ENCODE data around the gene MYRF.

- no peak for TF ChIP-seq EZH2 (IDR thresholded peaks at IDR 0.05)
- TF ChIP-seq, protein P1, sequence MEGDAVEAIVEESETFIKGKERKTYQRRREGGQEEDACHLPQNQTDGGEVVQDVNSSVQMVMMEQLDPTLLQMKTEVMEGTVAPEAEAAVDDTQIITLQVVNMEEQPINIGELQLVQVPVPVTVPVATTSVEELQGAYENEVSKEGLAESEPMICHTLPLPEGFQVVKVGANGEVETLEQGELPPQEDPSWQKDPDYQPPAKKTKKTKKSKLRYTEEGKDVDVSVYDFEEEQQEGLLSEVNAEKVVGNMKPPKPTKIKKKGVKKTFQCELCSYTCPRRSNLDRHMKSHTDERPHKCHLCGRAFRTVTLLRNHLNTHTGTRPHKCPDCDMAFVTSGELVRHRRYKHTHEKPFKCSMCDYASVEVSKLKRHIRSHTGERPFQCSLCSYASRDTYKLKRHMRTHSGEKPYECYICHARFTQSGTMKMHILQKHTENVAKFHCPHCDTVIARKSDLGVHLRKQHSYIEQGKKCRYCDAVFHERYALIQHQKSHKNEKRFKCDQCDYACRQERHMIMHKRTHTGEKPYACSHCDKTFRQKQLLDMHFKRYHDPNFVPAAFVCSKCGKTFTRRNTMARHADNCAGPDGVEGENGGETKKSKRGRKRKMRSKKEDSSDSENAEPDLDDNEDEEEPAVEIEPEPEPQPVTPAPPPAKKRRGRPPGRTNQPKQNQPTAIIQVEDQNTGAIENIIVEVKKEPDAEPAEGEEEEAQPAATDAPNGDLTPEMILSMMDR (IDR thresholded peaks at IDR 0.05) = no peak
These were observed 80.3 kb downstream of the MYRF start for GRCh38 chr11:61832754-61833153.

Data from neural progenitor cell (in vitro differentiated cells).